ENCODE measurements around the gene ZNF783.

The ZNF783 gene

DNA sequence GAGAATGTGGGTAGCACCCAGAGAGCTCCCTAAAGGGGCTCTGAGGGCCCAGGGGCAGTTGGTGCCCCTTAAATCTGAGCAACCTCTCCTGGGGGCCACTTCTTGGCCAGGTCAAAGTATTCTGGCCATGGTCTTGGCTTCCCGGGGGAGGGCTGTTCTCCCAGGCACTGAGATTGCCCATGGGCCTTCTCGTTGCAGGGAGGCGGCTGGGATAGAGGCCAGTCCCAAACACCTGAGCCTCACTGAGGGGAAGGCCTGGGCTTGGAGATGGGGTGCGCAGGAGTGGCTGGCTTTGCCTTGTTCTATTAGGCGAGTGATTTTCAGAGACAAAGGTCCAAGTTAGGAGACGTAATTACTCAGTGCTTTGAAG lies 33.5 kb downstream of the ZNF783 start:
- no peak for TF ChIP-seq FOXK2 (IDR thresholded peaks at IDR 0.05)
- ChIA-PET POLR2A (no interaction called here), CTCF (no interaction called here)
- no peak for DNase-seq (ENCODE audit: extremely low spot score)

DNA sequence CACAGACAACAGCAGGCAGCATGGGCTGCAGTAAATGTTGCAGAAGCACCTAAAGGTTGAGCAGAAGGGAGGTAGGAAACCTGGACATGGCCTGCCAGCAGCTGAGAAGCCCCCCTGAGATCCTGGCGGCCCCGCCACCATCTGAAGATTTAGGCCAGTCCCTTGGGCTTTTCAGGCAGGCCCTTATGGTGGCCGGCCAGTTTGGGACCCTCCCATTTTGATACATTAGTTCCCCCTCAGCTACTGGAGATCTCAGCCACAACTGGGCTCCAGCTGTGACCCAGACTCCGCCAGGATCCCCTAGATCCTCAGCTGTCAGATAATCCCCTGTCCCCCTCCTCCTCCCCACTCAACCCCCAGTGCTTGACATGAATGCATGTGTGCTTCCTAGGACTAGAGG lies 34.4 kb downstream of the ZNF783 start:
- POLR2A ChIA-PET, result no interaction called here
- CTCF ChIA-PET, result no interaction called here
- TF ChIP-seq NFRKB (IDR thresholded peaks at IDR 0.05) (no peak), ELF4 (IDR thresholded peaks at IDR 0.05) (no peak), L3MBTL2 (conservative IDR thresholded peaks at IDR 0.05) (no peak), SP1 (IDR thresholded peaks at IDR 0.05) (no peak)
- DNase-seq (ENCODE audit: extremely low spot score), result no peak

- TF ChIP-seq LEF1 (IDR thresholded peaks at IDR 0.05; ENCODE audit: borderline replicate concordance), result no peak
- no peak for TF ChIP-seq CTBP1 (IDR thresholded peaks at IDR 0.05; ENCODE audit: borderline replicate concordance)
- TF ChIP-seq SUZ12 (IDR thresholded peaks at IDR 0.05), result no peak
- no peak for TF ChIP-seq FOXK2 (IDR thresholded peaks at IDR 0.05)
- TF ChIP-seq HDGF (IDR thresholded peaks at IDR 0.05; ENCODE audit: borderline replicate concordance), result no peak
- TF ChIP-seq ZNF384 (IDR thresholded peaks at IDR 0.05), result no peak
- TF ChIP-seq TARDBP (IDR thresholded peaks at IDR 0.05), result no peak
- no peak for TF ChIP-seq PKNOX1 (IDR thresholded peaks at IDR 0.05)
- TF ChIP-seq BHLHE40 (IDR thresholded peaks at IDR 0.05; ENCODE audit: borderline replicate concordance), result no peak
- TF ChIP-seq SP1 (IDR thresholded peaks at IDR 0.05), result no peak
- no peak for TF ChIP-seq NFRKB (IDR thresholded peaks at IDR 0.05)
- TF ChIP-seq FOXA1 (IDR thresholded peaks at IDR 0.05), result no peak
- no peak for TF ChIP-seq ARNT (IDR thresholded peaks at IDR 0.05)
- TF ChIP-seq L3MBTL2 (conservative IDR thresholded peaks at IDR 0.05), result no peak
- no peak for TF ChIP-seq ELF4 (IDR thresholded peaks at IDR 0.05)
- TF ChIP-seq FOXM1 (IDR thresholded peaks at IDR 0.05; ENCODE audit: borderline replicate concordance), result no peak
- CTCF ChIA-PET, result no interaction called here
- POLR2A ChIA-PET, result interaction anchor here (1.0 kb wide), 1 partner anchor 12 kb away, joined by 3 read pairs; no protein-coding TSS in a partner anchor
- DNase-seq (ENCODE audit: extremely low spot score), result no peak
These were observed 35.2 kb downstream of the ZNF783 start for GRCh38 chr7:149297034-149297755.

- DNase-seq (ENCODE audit: extremely low spot score), result no peak
- no peak for TF ChIP-seq PKNOX1 (IDR thresholded peaks at IDR 0.05)
- no peak for TF ChIP-seq FOXK2 (IDR thresholded peaks at IDR 0.05)
- TF ChIP-seq SP1 (IDR thresholded peaks at IDR 0.05), result no peak
- no peak for TF ChIP-seq LEF1 (IDR thresholded peaks at IDR 0.05; ENCODE audit: borderline replicate concordance)
- no peak for TF ChIP-seq BHLHE40 (IDR thresholded peaks at IDR 0.05; ENCODE audit: borderline replicate concordance)
- no peak for TF ChIP-seq L3MBTL2 (conservative IDR thresholded peaks at IDR 0.05)
- no peak for TF ChIP-seq ZNF384 (IDR thresholded peaks at IDR 0.05)
- no peak for TF ChIP-seq CTBP1 (IDR thresholded peaks at IDR 0.05; ENCODE audit: borderline replicate concordance)
- no peak for TF ChIP-seq HDGF (IDR thresholded peaks at IDR 0.05; ENCODE audit: borderline replicate concordance)
- TF ChIP-seq ELF4 (IDR thresholded peaks at IDR 0.05), result no peak
- no peak for TF ChIP-seq TARDBP (IDR thresholded peaks at IDR 0.05)
- TF ChIP-seq ARNT (IDR thresholded peaks at IDR 0.05), result no peak
- no peak for TF ChIP-seq NFRKB (IDR thresholded peaks at IDR 0.05)
- CTCF ChIA-PET, result interaction anchor here (1.0 kb wide), 1 partner anchor 9 kb away, joined by 6 read pairs; no protein-coding TSS in a partner anchor
- POLR2A ChIA-PET, result no interaction called here
These were observed 38.8 kb downstream of the ZNF783 start for GRCh38 chr7:149300620-149301285.

GRCh38 chr7:149302222-149302621 lies 40.2 kb downstream of the ZNF783 start:
- no peak for DNase-seq (ENCODE audit: extremely low spot score)
- CTCF ChIA-PET, result no interaction called here

More at GRCh38 chr7:149302222-149302621, 40.2 kb downstream of the ZNF783 start:
- POLR2A ChIA-PET, result no interaction called here
- no peak for TF ChIP-seq NFRKB (IDR thresholded peaks at IDR 0.05)
- no peak for TF ChIP-seq L3MBTL2 (conservative IDR thresholded peaks at IDR 0.05)
- no peak for TF ChIP-seq TARDBP (IDR thresholded peaks at IDR 0.05)
- no peak for TF ChIP-seq SP1 (IDR thresholded peaks at IDR 0.05)
- TF ChIP-seq FOXA1 (IDR thresholded peaks at IDR 0.05), result no peak
- no peak for TF ChIP-seq LEF1 (IDR thresholded peaks at IDR 0.05; ENCODE audit: borderline replicate concordance)
- TF ChIP-seq ARNT (IDR thresholded peaks at IDR 0.05), result no peak
- no peak for TF ChIP-seq PKNOX1 (IDR thresholded peaks at IDR 0.05)
- TF ChIP-seq ELF4 (IDR thresholded peaks at IDR 0.05), result no peak
- TF ChIP-seq BHLHE40 (IDR thresholded peaks at IDR 0.05; ENCODE audit: borderline replicate concordance), result no peak
- TF ChIP-seq HDGF (IDR thresholded peaks at IDR 0.05; ENCODE audit: borderline replicate concordance), result no peak
- no peak for TF ChIP-seq FOXM1 (IDR thresholded peaks at IDR 0.05; ENCODE audit: borderline replicate concordance)
- no peak for TF ChIP-seq ZNF384 (IDR thresholded peaks at IDR 0.05)
- TF ChIP-seq CTBP1 (IDR thresholded peaks at IDR 0.05; ENCODE audit: borderline replicate concordance), result no peak
- TF ChIP-seq SUZ12 (IDR thresholded peaks at IDR 0.05), result no peak
- no peak for TF ChIP-seq FOXK2 (IDR thresholded peaks at IDR 0.05)

Data from HEK293T (cell line).